ENCODE results near the gene SMPD4. TPM values are rescaled to one million over a fixed set of nuclear protein-coding genes. Genes with fewer than 3 reads are reported as not detected.
"Not testable (repeated sequence)": the region's sequence is repeated elsewhere in the genome, so short reads cannot be mapped to it uniquely, and the experiment has no call there.

SMPD4 gene
- total RNA-seq, 1 experiment from 2014 or later, result 108 TPM

DNA sequence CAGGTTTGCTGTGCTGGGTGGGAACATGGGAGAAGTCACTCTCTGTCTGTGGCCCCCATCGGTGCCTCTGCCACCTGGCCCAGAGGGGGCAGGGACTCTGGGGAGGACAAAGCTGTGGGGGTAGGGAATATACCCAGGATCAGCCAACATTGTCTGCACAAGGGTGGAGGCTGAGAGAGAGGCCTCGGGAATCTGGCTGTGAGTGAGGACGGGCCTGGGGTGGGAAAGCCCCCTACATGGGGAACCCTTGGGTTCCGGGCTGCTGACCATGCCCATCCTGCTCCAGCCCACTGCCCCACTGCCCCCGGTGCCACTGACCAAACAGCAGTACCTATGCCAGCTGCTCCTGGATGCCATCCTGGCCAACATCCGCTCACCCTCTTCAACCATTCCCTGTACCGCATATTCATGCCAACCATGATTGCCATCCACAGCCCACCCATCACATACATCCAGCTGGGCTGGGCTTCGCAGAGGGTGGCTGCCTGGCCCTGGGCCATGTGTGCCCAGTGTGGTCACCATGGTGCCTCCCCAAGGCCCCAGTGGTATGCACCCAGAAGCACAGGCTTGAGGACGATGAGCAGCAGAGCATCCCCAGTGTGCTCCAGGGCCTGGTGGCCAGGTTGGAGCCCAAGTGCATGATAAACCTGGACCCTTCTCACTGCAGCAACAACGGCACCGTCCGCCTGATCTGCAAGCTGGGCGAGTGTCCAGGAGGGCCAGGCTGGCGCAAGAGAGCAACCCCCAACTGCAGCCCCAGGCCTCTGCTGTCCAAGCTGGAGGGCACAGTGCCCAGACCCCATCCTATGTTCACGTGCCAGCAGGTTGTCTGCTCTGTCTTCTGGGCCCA lies 45.5 kb downstream of the SMPD4 start:
- no TSS peak for BruUV-seq (replicated peaks)
- no peak overlapping the region for H3K4me3 ChIP-seq (ENCODE audit: low read depth, low read length, poor library complexity, severe bottlenecking)
- H3K27me3 ChIP-seq (replicated peaks; ENCODE audit: insufficient read depth, low read depth, low read length, poor library complexity), result no peaks in the 10 kb centered on the region
- TF ChIP-seq, protein P1, sequence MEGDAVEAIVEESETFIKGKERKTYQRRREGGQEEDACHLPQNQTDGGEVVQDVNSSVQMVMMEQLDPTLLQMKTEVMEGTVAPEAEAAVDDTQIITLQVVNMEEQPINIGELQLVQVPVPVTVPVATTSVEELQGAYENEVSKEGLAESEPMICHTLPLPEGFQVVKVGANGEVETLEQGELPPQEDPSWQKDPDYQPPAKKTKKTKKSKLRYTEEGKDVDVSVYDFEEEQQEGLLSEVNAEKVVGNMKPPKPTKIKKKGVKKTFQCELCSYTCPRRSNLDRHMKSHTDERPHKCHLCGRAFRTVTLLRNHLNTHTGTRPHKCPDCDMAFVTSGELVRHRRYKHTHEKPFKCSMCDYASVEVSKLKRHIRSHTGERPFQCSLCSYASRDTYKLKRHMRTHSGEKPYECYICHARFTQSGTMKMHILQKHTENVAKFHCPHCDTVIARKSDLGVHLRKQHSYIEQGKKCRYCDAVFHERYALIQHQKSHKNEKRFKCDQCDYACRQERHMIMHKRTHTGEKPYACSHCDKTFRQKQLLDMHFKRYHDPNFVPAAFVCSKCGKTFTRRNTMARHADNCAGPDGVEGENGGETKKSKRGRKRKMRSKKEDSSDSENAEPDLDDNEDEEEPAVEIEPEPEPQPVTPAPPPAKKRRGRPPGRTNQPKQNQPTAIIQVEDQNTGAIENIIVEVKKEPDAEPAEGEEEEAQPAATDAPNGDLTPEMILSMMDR (conservative IDR thresholded peaks at IDR 0.05; ENCODE audit: low read depth, low read length), result no peak
- TF ChIP-seq EZH2 (IDR thresholded peaks at IDR 0.05; ENCODE audit: borderline replicate concordance, low read depth, low read length, poor library complexity, severe bottlenecking), result no peak
- H3K27ac ChIP-seq (ENCODE audit: low read depth, low read length, poor library complexity, severe bottlenecking), result no peak overlapping the region
- H3K36me3 ChIP-seq (ENCODE audit: insufficient read depth, low read length, poor library complexity, severe bottlenecking), result no peaks in the 10 kb centered on the region
- H3K9me3 ChIP-seq (ENCODE audit: low read depth, low read length, poor library complexity, severe bottlenecking), result no peaks in the 10 kb centered on the region
- ChIA-PET POLR2A (ENCODE audit: low non-redundant PET) (no interaction called here), CTCF (no interaction called here)
- no peaks in the 10 kb centered on the region for H3K4me1 ChIP-seq (ENCODE audit: insufficient read depth, low read length, poor library complexity, severe bottlenecking)
- intact Hi-C loops (cut with micrococcal nuclease; ENCODE audit: unreplicated experiment), result no loop called here
- no peak for DNase-seq (ENCODE audit: low spot score)

DNA sequence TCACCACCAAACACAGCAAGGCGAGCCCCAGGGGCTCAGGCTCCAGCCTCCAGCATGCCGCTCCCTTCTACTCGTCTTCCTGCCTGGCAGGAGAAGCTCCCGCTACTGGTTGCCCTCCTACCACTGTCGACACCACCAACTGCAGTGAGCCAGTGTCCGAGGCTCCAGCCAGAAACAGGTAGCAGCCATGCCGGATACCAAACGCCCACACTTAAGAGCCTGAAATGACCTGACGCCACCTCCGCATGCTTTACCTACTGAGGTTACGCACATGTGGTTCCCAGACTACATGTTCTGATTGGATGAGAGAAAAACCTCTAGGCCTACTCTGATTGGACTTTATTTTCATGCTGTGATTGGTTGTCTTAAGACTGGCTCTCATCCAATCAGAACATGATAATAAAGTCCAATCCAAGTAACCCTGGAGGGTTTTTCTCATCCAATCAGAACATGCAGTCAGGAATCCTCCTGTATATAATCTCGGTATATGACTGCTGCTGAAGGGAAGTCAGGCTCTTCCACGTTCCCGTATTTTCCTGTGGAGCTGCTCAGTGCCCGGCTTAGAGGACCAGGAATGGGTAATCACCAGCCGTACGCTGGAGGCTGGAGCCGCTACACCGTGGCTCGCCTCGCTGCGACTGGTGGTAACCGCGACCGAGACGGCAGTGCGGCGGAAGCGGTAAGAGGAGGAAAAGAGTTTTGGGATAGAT lies 52.1 kb downstream of the SMPD4 start, which contains the start of gene POTEF:
Gene POTEF, minus strand, starts transcription at position 103 of the 710 bp plus-strand sequence. CDS start 8,707 bp downstream, outside the sequence.
- H3K9me3 ChIP-seq (ENCODE audit: low read depth, low read length, poor library complexity, severe bottlenecking); H3K27me3 ChIP-seq (replicated peaks; ENCODE audit: insufficient read depth, low read depth, low read length, poor library complexity); H3K27ac ChIP-seq (ENCODE audit: low read depth, low read length, poor library complexity, severe bottlenecking); BruUV-seq (replicated peaks); H3K36me3 ChIP-seq (ENCODE audit: insufficient read depth, low read length, poor library complexity, severe bottlenecking); H3K4me1 ChIP-seq (ENCODE audit: insufficient read depth, low read length, poor library complexity, severe bottlenecking); intact Hi-C loops (cut with micrococcal nuclease; ENCODE audit: unreplicated experiment); POLR2A ChIA-PET (ENCODE audit: low non-redundant PET); CTCF ChIA-PET; H3K4me3 ChIP-seq (ENCODE audit: low read depth, low read length, poor library complexity, severe bottlenecking); DNase-seq (ENCODE audit: low spot score): not testable (repeated sequence)

DNA sequence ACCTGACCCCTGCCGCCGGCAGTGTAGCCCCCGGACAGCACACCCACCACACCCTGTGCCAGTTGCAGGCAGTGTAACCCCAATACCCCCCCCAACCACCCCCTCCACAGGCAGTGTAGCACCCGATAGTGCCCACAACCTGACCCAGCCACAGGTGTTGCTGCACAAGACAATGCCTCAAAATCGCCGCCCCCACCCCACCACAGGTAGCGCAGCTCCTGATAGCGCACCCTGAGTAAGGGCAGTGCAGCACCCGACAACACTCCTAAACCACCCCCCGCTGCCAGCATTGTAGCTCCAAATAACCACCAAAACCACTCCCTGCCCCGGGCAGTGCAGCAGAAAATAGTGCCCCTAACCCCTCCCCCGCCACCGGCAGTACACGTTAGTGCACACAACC lies 52.9 kb downstream of the SMPD4 start:
- BruUV-seq (replicated peaks); H3K36me3 ChIP-seq (ENCODE audit: insufficient read depth, low read length, poor library complexity, severe bottlenecking); CTCF ChIA-PET; H3K4me1 ChIP-seq (ENCODE audit: insufficient read depth, low read length, poor library complexity, severe bottlenecking); DNase-seq (ENCODE audit: low spot score); H3K9me3 ChIP-seq (ENCODE audit: low read depth, low read length, poor library complexity, severe bottlenecking); intact Hi-C loops (cut with micrococcal nuclease; ENCODE audit: unreplicated experiment); POLR2A ChIA-PET (ENCODE audit: low non-redundant PET); H3K27ac ChIP-seq (ENCODE audit: low read depth, low read length, poor library complexity, severe bottlenecking); H3K4me3 ChIP-seq (ENCODE audit: low read depth, low read length, poor library complexity, severe bottlenecking); H3K27me3 ChIP-seq (replicated peaks; ENCODE audit: insufficient read depth, low read depth, low read length, poor library complexity): not testable (repeated sequence)

DNA sequence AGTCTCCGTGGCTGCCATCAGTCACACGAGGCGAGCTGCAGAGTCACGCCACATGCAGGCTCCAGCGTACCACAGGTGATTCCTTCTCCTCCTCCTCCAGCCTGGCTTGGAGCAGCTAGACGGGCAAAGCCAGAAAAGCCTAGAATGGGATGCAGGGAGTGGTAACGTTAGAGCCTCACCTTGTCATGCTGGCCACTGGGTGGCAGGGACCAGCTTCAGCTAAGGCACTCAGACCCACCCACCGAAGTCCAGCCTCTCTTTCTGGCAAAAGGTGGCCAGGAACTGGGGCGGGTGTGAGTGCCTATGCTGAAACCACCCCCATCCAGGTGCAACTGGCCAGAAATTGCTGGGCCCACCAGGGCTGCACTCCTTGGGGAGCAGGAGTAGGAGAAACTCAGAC lies 53.7 kb downstream of the SMPD4 start:
- POLR2A ChIA-PET (ENCODE audit: low non-redundant PET); DNase-seq (ENCODE audit: low spot score); H3K4me3 ChIP-seq (ENCODE audit: low read depth, low read length, poor library complexity, severe bottlenecking); H3K27ac ChIP-seq (ENCODE audit: low read depth, low read length, poor library complexity, severe bottlenecking); CTCF ChIA-PET; H3K27me3 ChIP-seq (replicated peaks; ENCODE audit: insufficient read depth, low read depth, low read length, poor library complexity); H3K36me3 ChIP-seq (ENCODE audit: insufficient read depth, low read length, poor library complexity, severe bottlenecking); H3K9me3 ChIP-seq (ENCODE audit: low read depth, low read length, poor library complexity, severe bottlenecking); BruUV-seq (replicated peaks); H3K4me1 ChIP-seq (ENCODE audit: insufficient read depth, low read length, poor library complexity, severe bottlenecking); intact Hi-C loops (cut with micrococcal nuclease; ENCODE audit: unreplicated experiment): not testable (repeated sequence)

DNA sequence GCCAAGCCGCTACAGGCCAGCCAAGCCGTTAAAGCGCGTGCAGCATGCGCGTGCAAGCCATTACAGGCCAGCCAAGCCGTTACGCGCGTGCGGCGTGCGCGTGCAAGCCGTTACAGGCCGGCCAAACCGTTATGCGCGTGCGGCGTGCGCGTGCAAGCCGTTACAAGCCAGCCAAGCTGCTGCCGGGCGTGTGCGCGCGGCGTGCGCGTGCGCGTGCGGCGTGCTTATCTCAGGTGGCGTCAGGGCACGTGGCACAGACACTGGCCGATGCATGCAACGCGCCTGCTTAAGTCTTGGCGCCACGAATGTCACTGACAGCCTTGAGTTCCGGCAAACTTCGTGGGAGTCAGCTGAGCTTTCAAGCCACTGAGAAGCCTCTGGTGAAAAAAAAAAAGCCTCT lies 60.5 kb downstream of the SMPD4 start:
- H3K4me3 ChIP-seq (ENCODE audit: low read depth, low read length, poor library complexity, severe bottlenecking); CTCF ChIA-PET; BruUV-seq (replicated peaks); H3K36me3 ChIP-seq (ENCODE audit: insufficient read depth, low read length, poor library complexity, severe bottlenecking); POLR2A ChIA-PET (ENCODE audit: low non-redundant PET); H3K9me3 ChIP-seq (ENCODE audit: low read depth, low read length, poor library complexity, severe bottlenecking); intact Hi-C loops (cut with micrococcal nuclease; ENCODE audit: unreplicated experiment); H3K4me1 ChIP-seq (ENCODE audit: insufficient read depth, low read length, poor library complexity, severe bottlenecking); H3K27ac ChIP-seq (ENCODE audit: low read depth, low read length, poor library complexity, severe bottlenecking); H3K27me3 ChIP-seq (replicated peaks; ENCODE audit: insufficient read depth, low read depth, low read length, poor library complexity); DNase-seq (ENCODE audit: low spot score): not testable (repeated sequence)

DNA sequence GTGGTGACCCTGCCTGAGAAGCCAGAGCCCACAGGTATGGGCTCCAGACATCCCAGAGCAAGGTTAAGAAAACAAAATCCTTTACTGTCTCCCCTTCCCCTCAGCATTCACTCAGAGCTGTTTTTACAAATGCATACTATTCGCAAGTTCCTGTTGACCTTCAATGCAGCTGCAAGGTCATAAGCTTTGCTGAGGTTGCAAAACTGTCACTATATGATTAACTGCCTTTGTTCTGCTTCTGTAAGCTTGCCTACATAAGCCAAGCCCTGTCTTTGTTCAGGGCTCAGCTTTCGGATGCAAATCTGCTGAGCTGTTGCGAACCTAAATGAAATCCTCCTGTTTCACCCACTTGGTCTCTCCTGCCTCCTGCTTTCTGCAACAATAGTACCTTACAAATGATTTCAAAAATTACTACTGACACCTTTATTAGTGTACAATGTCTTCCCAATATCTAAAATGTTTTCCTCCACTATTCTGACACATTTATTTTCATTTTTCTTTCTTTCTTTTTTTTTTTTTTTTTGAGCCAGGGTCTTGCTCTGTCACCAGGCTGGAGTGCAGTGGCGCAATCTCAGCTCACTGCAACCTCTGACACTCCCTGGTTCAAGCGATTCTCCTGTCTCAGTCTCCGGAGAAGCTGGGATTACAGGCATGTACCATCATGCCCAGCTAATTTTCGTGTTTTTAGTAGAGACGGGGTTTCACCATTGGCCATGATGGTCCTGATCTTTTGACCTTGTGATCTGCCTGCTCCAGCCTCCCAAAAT lies 78.6 kb downstream of the SMPD4 start:
- H3K4me1 ChIP-seq (ENCODE audit: insufficient read depth, low read length, poor library complexity, severe bottlenecking); POLR2A ChIA-PET (ENCODE audit: low non-redundant PET); BruUV-seq (replicated peaks); intact Hi-C loops (cut with micrococcal nuclease; ENCODE audit: unreplicated experiment); H3K4me3 ChIP-seq (ENCODE audit: low read depth, low read length, poor library complexity, severe bottlenecking); H3K36me3 ChIP-seq (ENCODE audit: insufficient read depth, low read length, poor library complexity, severe bottlenecking); H3K9me3 ChIP-seq (ENCODE audit: low read depth, low read length, poor library complexity, severe bottlenecking); H3K27ac ChIP-seq (ENCODE audit: low read depth, low read length, poor library complexity, severe bottlenecking); CTCF ChIA-PET; DNase-seq (ENCODE audit: low spot score); H3K27me3 ChIP-seq (replicated peaks; ENCODE audit: insufficient read depth, low read depth, low read length, poor library complexity): not testable (repeated sequence)
